K562 (cell line): Measurements from ENCODE around the gene WDR86. TPM values are rescaled to one million over a fixed set of nuclear protein-coding genes. Genes with fewer than 3 reads are reported as not detected.
A peak's percentile ranks its signal among the peaks of the same experiment; 100 is the strongest.

Experiments used
- ATF4 ChIP-seq: fragments of 450-650 bp; formaldehyde crosslinking; IDR thresholded peaks from 2 replicates; pipeline ENCODE4 v1.4.0; 2022; ENCODE audit warnings: mild to moderate bottlenecking, moderate library complexity
- CAMTA2 ChIP-seq: fragments of 250-450 bp; sonication (Bioruptor Pico); conservative IDR thresholded peaks from 2 replicates; pipeline ENCODE4 v1.5.1; 2022
- HIVEP1 ChIP-seq: fragments of 250-450 bp; sonication (Bioruptor Pico); IDR thresholded peaks from 2 replicates; pipeline ENCODE4 v1.4.0; 2020; ENCODE audit warnings: mild to moderate bottlenecking
- KDM5B ChIP-seq: fragments of 200-600 bp; sonication (generic); IDR thresholded peaks from 2 replicates; pipeline ENCODE4 v1.6.1; 2012; ENCODE audit warnings: low read depth, mild to moderate bottlenecking, moderate library complexity, low read length, control low read depth, inconsistent platforms; ENCODE audit not compliant: insufficient replicate concordance
- LEF1 ChIP-seq: fragments of 450-650 bp; IDR thresholded peaks from 2 replicates; pipeline ENCODE4 v1.6.1; 2016; ENCODE audit warnings: mild to moderate bottlenecking
- MCM2 ChIP-seq: fragments of 450-650 bp; IDR thresholded peaks from 2 replicates; pipeline ENCODE4 v1.6.1; 2017; ENCODE audit warnings: low read depth, mild to moderate bottlenecking
- MTA1 ChIP-seq: fragments of 450-650 bp; IDR thresholded peaks from 2 replicates; pipeline ENCODE4 v1.6.1; 2017; ENCODE audit warnings: borderline replicate concordance
- NONO ChIP-seq, 2 experiments: fragments of 200-400 bp in 1 of 2; fragments of 450-650 bp in 1 of 2; formaldehyde crosslinking in 1 of 2; IDR thresholded peaks; 2 replicates each; pipeline ENCODE4 v1.6.1; 2017; ENCODE audit warnings: low read depth in 2 of 2, mild to moderate bottlenecking in 2 of 2, moderate library complexity in 2 of 2, low read length in 1 of 2
- NR4A1 ChIP-seq, 2 experiments: fragments of 250-450 bp in 1 of 2; fragments of 450-650 bp in 1 of 2; sonication (Bioruptor Pico) in 1 of 2; IDR thresholded peaks; 2 replicates each; pipeline versions ENCODE4 v1.4.0 to v1.6.1; 2016 to 2020; ENCODE audit warnings: mild to moderate bottlenecking in 2 of 2, missing compliant biosample characterization in 1 of 2, missing genetic modification characterization in 1 of 2, moderate library complexity in 1 of 2
- POLR2B ChIP-seq: fragments of 450-650 bp; IDR thresholded peaks from 2 replicates; pipeline ENCODE4 v1.6.1; 2018; ENCODE audit warnings: low read depth; ENCODE audit not compliant: partially characterized antibody
- PYGO2 ChIP-seq: fragments of 450-650 bp; IDR thresholded peaks from 2 replicates; pipeline ENCODE4 v1.6.1; 2016; ENCODE audit warnings: mild to moderate bottlenecking, missing genetic modification characterization, moderate library complexity, missing compliant biosample characterization
- RREB1 ChIP-seq: fragments of 250-450 bp; sonication (Bioruptor Pico); IDR thresholded peaks from 2 replicates; pipeline ENCODE4 v1.4.0; 2020
- SMARCA5 ChIP-seq: fragments of 450-650 bp; IDR thresholded peaks from 2 replicates; pipeline ENCODE4 v1.6.1; 2016
- ZBTB34 ChIP-seq: fragments of 250-450 bp; sonication (Bioruptor Pico); IDR thresholded peaks from 2 replicates; pipeline ENCODE4 v1.8.0; 2021; ENCODE audit warnings: mild to moderate bottlenecking, moderate library complexity
- ZKSCAN3 ChIP-seq: fragments of 250-450 bp; sonication (Bioruptor Pico); IDR thresholded peaks from 2 replicates; pipeline ENCODE4 v1.4.0; 2020
- ZNF175 ChIP-seq: fragments of 200-800 bp; sonication (Bioruptor generic); IDR thresholded peaks from 2 replicates; pipeline ENCODE4 v1.6.1; 2016; ENCODE audit warnings: low read depth, mild to moderate bottlenecking, missing genetic modification characterization, missing compliant biosample characterization
- ZNF354B ChIP-seq: fragments of 250-450 bp; sonication (Bioruptor Pico); IDR thresholded peaks from 2 replicates; pipeline ENCODE4 v1.4.0; 2020
- ZNF431 ChIP-seq: sonication (generic); formaldehyde crosslinking; IDR thresholded peaks from 2 replicates; pipeline ENCODE4 v1.8.0; 2022; ENCODE audit warnings: mild to moderate bottlenecking, missing genetic modification reagents
- ZNF589 ChIP-seq: fragments of 200-800 bp; sonication (Bioruptor generic); IDR thresholded peaks from 2 replicates; pipeline ENCODE4 v1.6.1; 2016; ENCODE audit warnings: low read depth, missing genetic modification characterization, missing compliant biosample characterization
- ZNF764 ChIP-seq: fragments of 250-450 bp; sonication (Bioruptor Pico); IDR thresholded peaks from 2 replicates; pipeline ENCODE4 v1.4.0; 2020; ENCODE audit warnings: low read depth, mild to moderate bottlenecking, moderate library complexity
- ZNF77 ChIP-seq: fragments of 250-450 bp; sonication (Bioruptor Pico); IDR thresholded peaks from 2 replicates; pipeline ENCODE4 v1.5.0; 2020
- polyA plus RNA-seq, 8 experiments: library from polyadenylated mRNA; depleted of rRNA in 4 of 8; stranded (reverse) in 5 of 8; unstranded in 3 of 8; fragments of >200 nt; fragmentation: Nextera tagmentation in 2 of 8; fragmentation: Illumina TruSeq in 1 of 8; extraction: Ambion mirVana in 2 of 8; extraction: Trizol in 1 of 8; gene quantifications; 2 replicates each; pipeline versions ENCODE4 v1.2.1 to v1.2.3, GENCODE V29; 2011 to 2014; ENCODE audit warnings: inconsistent platforms in 1 of 8, missing spikeins in 1 of 8
- total RNA-seq, 7 experiments: library from RNA; depleted of rRNA in 6 of 7; stranded (reverse); fragments of >200 nt in 6 of 7; fragmentation: Illumina TruSeq in 2 of 7; extraction: Trizol in 2 of 7; gene quantifications; 2 replicates each; pipeline versions ENCODE4 v1.2.1 to v1.2.3, GENCODE V29; 2011 to 2021; ENCODE audit warnings: low replicate concordance in 1 of 7
- TF ChIP-seq, protein P1 (sequence below): fragments of 250-450 bp; sonication (Bioruptor Pico); IDR thresholded peaks from 2 replicates; pipeline ENCODE4 v1.5.0; 2021

The WDR86 gene
- total and polyA plus RNA-seq, 9 of the 15 experiments (the other 6 are each of a cell fraction or from before 2014, with no cell fraction given), result 0.24 TPM; not detected in 8

DNA sequence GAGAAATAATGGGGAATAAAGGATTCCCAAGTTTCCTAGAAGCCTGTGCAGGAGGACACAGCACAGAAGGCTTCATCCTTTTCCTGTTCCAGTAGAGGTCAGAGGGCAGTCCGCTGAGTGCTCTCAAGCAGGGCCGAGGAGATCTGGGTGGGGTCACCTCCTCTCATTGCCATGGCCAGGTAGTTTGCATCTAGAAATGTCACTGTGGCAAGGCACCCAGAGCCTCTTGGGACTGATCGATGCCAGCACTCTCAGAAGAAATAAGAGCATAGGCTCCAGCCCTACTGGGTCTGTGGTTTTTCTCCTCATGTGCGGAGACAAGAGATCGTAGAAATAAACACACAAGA lies 60.4 kb downstream of the WDR86 start (continued):
- no peak for TF ChIP-seq POLR2B
- TF ChIP-seq ZNF764 (CRISPR knock-in tag), result no peak
- TF ChIP-seq RREB1 (CRISPR knock-in tag), result no peak
- TF ChIP-seq NR4A1 (CRISPR knock-in tag; IDR thresholded peaks at IDR 0.05), result no peak
- 0 out of 2 replicates have a peak, but pooled peaks have one; percentile 64 for TF ChIP-seq NR4A1 (tag; IDR thresholded peaks at IDR 0.05)
- TF ChIP-seq MCM2, result no peak
- no peak for TF ChIP-seq ZNF175
- TF ChIP-seq ZNF354B (CRISPR knock-in tag), result no peak
- TF ChIP-seq ZNF431 (CRISPR knock-in tag), result no peak
- no peak for TF ChIP-seq CAMTA2 (CRISPR knock-in tag)
- TF ChIP-seq KDM5B, result peak; percentile 26
- no peak for TF ChIP-seq SMARCA5
- TF ChIP-seq, protein P1, sequence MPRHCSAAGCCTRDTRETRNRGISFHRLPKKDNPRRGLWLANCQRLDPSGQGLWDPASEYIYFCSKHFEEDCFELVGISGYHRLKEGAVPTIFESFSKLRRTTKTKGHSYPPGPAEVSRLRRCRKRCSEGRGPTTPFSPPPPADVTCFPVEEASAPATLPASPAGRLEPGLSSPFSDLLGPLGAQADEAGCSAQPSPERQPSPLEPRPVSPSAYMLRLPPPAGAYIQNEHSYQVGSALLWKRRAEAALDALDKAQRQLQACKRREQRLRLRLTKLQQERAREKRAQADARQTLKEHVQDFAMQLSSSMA (CRISPR knock-in tag), result no peak
- TF ChIP-seq ZKSCAN3 (CRISPR knock-in tag), result no peak
- no peak for TF ChIP-seq ZBTB34 (CRISPR knock-in tag)
- no peak for TF ChIP-seq HIVEP1 (CRISPR knock-in tag)
- TF ChIP-seq ZNF77, result no peak
- no peak for TF ChIP-seq PYGO2 (tag)
- no peak for TF ChIP-seq ATF4
- TF ChIP-seq ZNF589, result 0 out of 2 replicates have a peak, but pooled peaks have one; percentile 7
- no peak for TF ChIP-seq LEF1
- TF ChIP-seq NONO (IDR thresholded peaks at IDR 0.05; ENCODE audit: low read depth in 2 of 2, low read length in 1 of 2), result no peak
- TF ChIP-seq MTA1, result no peak
